ENCODE data around the gene SLC7A6.
"Not testable (repeated sequence)": the region's sequence is repeated elsewhere in the genome, so short reads cannot be mapped to it uniquely, and the experiment has no call there.

SLC7A6 gene

GRCh38 chr16:68285683-68286082 lies 21.4 kb downstream of the SLC7A6 start:
- no peak for DNase-seq

GRCh38 chr16:68286153-68287074 lies 22.1 kb downstream of the SLC7A6 start:
- no peak for DNase-seq

GRCh38 chr16:68287276-68288251 lies 23.2 kb downstream of the SLC7A6 start:
- DNase-seq, result no peak

GRCh38 chr16:68288252-68288650 lies 23.9 kb downstream of the SLC7A6 start:
- DNase-seq, result no peak

GRCh38 chr16:68288796-68289195 lies 24.5 kb downstream of the SLC7A6 start:
- DNase-seq, result not testable (repeated sequence)

GRCh38 chr16:68289202-68289601 lies 24.9 kb downstream of the SLC7A6 start:
- DNase-seq, result no peak

- DNase-seq, result no peak
Observed at GRCh38 chr16:68289621-68290329, 25.4 kb downstream of the SLC7A6 start.

- no peak for DNase-seq
Observed at GRCh38 chr16:68290450-68290849, 26.1 kb downstream of the SLC7A6 start.

GRCh38 chr16:68291227-68291626 lies 26.9 kb downstream of the SLC7A6 start:
- no peak for DNase-seq

GRCh38 chr16:68292425-68292824 lies 28.1 kb downstream of the SLC7A6 start:
- DNase-seq, result no peak

GRCh38 chr16:68296291-68296690 lies 32.0 kb downstream of the SLC7A6 start:
- DNase-seq, result no peak

- no peak for DNase-seq
Observed at GRCh38 chr16:68296693-68297092, 32.4 kb downstream of the SLC7A6 start.

- DNase-seq, result no peak
Observed at GRCh38 chr16:68297908-68298307, 33.6 kb downstream of the SLC7A6 start.

- no peak for DNase-seq
Observed at GRCh38 chr16:68298312-68298711, 34.0 kb downstream of the SLC7A6 start.

GRCh38 chr16:68298907-68299561 lies 34.7 kb downstream of the SLC7A6 start:
- DNase-seq, result peak; percentile 65

GRCh38 chr16:68299571-68300453 lies 35.5 kb downstream of the SLC7A6 start:
- peak; percentile 20 for DNase-seq

GRCh38 chr16:68300734-68301459 lies 36.6 kb downstream of the SLC7A6 start:
- DNase-seq, result no peak

- no peak for DNase-seq
Observed at GRCh38 chr16:68306633-68307032, 42.3 kb downstream of the SLC7A6 start.

GRCh38 chr16:68309799-68310198 lies 45.5 kb downstream of the SLC7A6 start:
- DNase-seq, result no peak

- DNase-seq, result no peak
Observed at GRCh38 chr16:68310437-68310773, 46.1 kb downstream of the SLC7A6 start.
